ENCODE results near the gene ARL16. TPM values are rescaled to one million over a fixed set of nuclear protein-coding genes. Genes with fewer than 3 reads are reported as not detected.

Gene ARL16
- total RNA-seq, 1 experiment from 2014 or later, result 41.7 TPM

DNA sequence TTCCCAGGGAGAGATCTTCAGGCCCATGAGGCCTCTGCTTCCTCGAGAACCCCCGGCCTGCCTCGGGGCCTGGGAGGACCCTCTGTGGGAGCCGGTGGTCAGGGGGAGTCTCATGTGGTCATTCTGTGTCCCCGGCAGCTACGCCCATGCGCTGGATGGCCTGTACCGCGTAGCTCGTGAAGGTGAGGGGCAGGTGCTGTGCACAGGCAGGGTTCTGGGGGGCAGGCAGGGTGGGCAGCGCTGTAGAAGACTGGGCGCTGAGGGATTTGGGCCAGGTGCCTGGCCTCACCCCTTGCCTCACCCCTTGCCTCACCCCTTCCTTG, 33.0 kb upstream of the ARL16 start:
- Histone ChIP-seq H3K27me3 (ENCODE audit: insufficient read depth, low read depth) (no peaks in the 10 kb centered on the region), H3K27ac (no peak overlapping the region), H3K9me2 (ENCODE audit: insufficient read depth) (no peaks in the 10 kb centered on the region), H4K20me1 (ENCODE audit: insufficient read depth) (0 out of 2 replicates have a peak, but pooled peaks cover 3% of the 10 kb centered on the region), H3K36me3 (ENCODE audit: low read depth) (no peaks in the 10 kb centered on the region), H2AFZ (no peak overlapping the region), H3K4me2 (no peak overlapping the region), H3K4me1 (replicated peaks; ENCODE audit: insufficient read depth) (peaks cover 11% of the 10 kb centered on the region), H3K9me3 (ENCODE audit: insufficient read depth, low read depth) (no peaks in the 10 kb centered on the region), H3F3A (ENCODE audit: insufficient read depth, low read depth) (peaks cover 25% of the 10 kb centered on the region; the same call in 1 of the 2 replicates), H3K4me3 (no peak overlapping the region), H3K79me2 (ENCODE audit: low read depth) (peaks cover 27% of the 10 kb centered on the region)
- no peak for TF ChIP-seq CTCF (conservative IDR thresholded peaks at IDR 0.05)
- no peak for TF ChIP-seq EZH2 (IDR thresholded peaks at IDR 0.05; ENCODE audit: low read depth)
- ChIA-PET CTCF (no interaction called here), POLR2A (ENCODE audit: unreplicated experiment) (interaction anchor here (0.6 kb wide), 1 partner anchor 14 kb away, joined by 9 read pairs; no protein-coding TSS in a partner anchor)
- intact Hi-C loops (cut with micrococcal nuclease; ENCODE audit: unreplicated experiment), result no loop called here
- BruUV-seq (replicated peaks), result no TSS peak
- no peak for DNase-seq

GRCh38 chr17:81715872-81716673, 32.5 kb upstream of the ARL16 start:
- ChIA-PET CTCF (interaction anchor here (0.6 kb wide), 1 partner anchor 304 kb away, joined by 5 read pairs; no protein-coding TSS in a partner anchor), POLR2A (ENCODE audit: unreplicated experiment) (interaction anchor here (0.5 to 0.6 kb wide), 2 partner anchors 13 to 186 kb away, joined by 6 to 9 read pairs; no protein-coding TSS in a partner anchor)
- no peaks in the 10 kb centered on the region for H3K9me2 ChIP-seq (ENCODE audit: insufficient read depth)
- no peak for TF ChIP-seq CTCF (conservative IDR thresholded peaks at IDR 0.05)
- no peak for TF ChIP-seq EZH2 (IDR thresholded peaks at IDR 0.05; ENCODE audit: low read depth)
- no peak overlapping the region for H3K27ac ChIP-seq
- BruUV-seq (replicated peaks), result no TSS peak
- DNase-seq, result no peak
- no peaks in the 10 kb centered on the region for H3K36me3 ChIP-seq (ENCODE audit: low read depth)
- peaks cover 27% of the 10 kb centered on the region for H3K79me2 ChIP-seq (ENCODE audit: low read depth)
- no peak overlapping the region for H3K4me2 ChIP-seq
- H3K9me3 ChIP-seq (ENCODE audit: insufficient read depth, low read depth), result no peaks in the 10 kb centered on the region
- intact Hi-C loops (cut with micrococcal nuclease; ENCODE audit: unreplicated experiment), result no loop called here
- H3K4me1 ChIP-seq (replicated peaks; ENCODE audit: insufficient read depth), result peaks cover 16% of the 10 kb centered on the region
- peaks cover 25% of the 10 kb centered on the region; the same call in 1 of the 2 replicates for H3F3A ChIP-seq (ENCODE audit: insufficient read depth, low read depth)
- no peaks in the 10 kb centered on the region for H3K27me3 ChIP-seq (ENCODE audit: insufficient read depth, low read depth)
- H3K4me3 ChIP-seq, result no peak overlapping the region
- H2AFZ ChIP-seq, result no peak overlapping the region
- 0 out of 2 replicates have a peak, but pooled peaks cover 3% of the 10 kb centered on the region for H4K20me1 ChIP-seq (ENCODE audit: insufficient read depth)

DNA sequence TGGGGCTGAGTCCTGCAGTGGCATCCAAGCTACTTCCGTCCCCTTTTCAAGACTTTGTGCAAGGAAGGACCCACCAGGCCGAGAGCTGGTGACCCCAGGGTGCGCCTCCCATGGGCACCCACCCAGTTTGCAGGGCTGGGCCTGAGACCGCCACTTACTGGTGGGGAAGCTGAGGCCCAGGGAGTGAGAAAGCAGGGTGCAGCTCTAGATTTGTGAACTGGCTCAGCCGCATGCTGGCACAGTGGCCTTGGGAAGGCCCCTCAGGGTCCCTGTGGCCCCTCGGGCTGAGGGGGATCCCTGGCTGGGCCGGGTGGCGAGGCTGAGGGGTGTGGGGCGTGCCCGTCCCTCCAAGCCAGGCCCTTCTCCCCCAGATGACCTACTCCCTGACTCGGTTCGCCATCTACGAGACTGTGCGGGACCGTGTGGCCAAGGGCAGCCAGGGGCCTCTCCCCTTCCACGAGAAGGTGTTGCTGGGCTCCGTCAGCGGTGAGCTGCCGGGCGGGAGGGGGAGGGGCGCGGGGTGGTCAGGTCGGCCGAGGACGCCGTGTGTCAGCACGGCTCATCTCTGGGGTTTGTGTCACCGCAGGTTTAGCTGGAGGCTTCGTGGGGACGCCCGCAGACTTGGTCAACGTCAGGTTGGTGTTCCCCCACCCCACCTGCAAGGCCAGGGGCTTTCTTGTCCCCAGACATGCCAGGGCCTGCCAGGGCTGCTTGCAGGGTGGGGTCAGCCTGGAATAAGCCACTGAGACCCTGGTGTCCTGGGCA, 31.7 kb upstream of the ARL16 start:
- Histone ChIP-seq H3K27me3 (ENCODE audit: insufficient read depth, low read depth) (no peaks in the 10 kb centered on the region), H3K4me1 (replicated peaks; ENCODE audit: insufficient read depth) (peaks cover 24% of the 10 kb centered on the region), H4K20me1 (ENCODE audit: insufficient read depth) (0 out of 2 replicates have a peak, but pooled peaks cover 3% of the 10 kb centered on the region), H3K79me2 (ENCODE audit: low read depth) (peaks cover 27% of the 10 kb centered on the region), H3K4me2 (no peak overlapping the region), H3K4me3 (no peak overlapping the region), H3K9me2 (ENCODE audit: insufficient read depth) (no peaks in the 10 kb centered on the region), H3F3A (ENCODE audit: insufficient read depth, low read depth) (peaks cover 27% of the 10 kb centered on the region; the same call in 1 of the 2 replicates), H2AFZ (no peak overlapping the region), H3K9me3 (ENCODE audit: insufficient read depth, low read depth) (no peaks in the 10 kb centered on the region), H3K36me3 (ENCODE audit: low read depth) (no peaks in the 10 kb centered on the region), H3K27ac (no peak overlapping the region)
- no TSS peak for BruUV-seq (replicated peaks)
- ChIA-PET CTCF (interaction anchor here (0.6 kb wide), 1 partner anchor 305 kb away, joined by 5 read pairs; no protein-coding TSS in a partner anchor), POLR2A (ENCODE audit: unreplicated experiment) (interaction anchor here (0.6 kb wide), 1 partner anchor 140 kb away, joined by 4 read pairs; no protein-coding TSS in a partner anchor)
- intact Hi-C loops (cut with micrococcal nuclease; ENCODE audit: unreplicated experiment), result no loop called here
- TF ChIP-seq EZH2 (IDR thresholded peaks at IDR 0.05; ENCODE audit: low read depth) (no peak), CTCF (conservative IDR thresholded peaks at IDR 0.05) (no peak)
- no peak for DNase-seq
